Measurements from ENCODE around the gene AGRN. TPM values are rescaled to one million over a fixed set of nuclear protein-coding genes. Genes with fewer than 3 reads are reported as not detected.
"Not testable (repeated sequence)": the region's sequence is repeated elsewhere in the genome, so short reads cannot be mapped to it uniquely, and the experiment has no call there.

The AGRN gene
- total RNA-seq, 2 donors from 2014 or later, result 36.2 to 36.7 TPM

DNA sequence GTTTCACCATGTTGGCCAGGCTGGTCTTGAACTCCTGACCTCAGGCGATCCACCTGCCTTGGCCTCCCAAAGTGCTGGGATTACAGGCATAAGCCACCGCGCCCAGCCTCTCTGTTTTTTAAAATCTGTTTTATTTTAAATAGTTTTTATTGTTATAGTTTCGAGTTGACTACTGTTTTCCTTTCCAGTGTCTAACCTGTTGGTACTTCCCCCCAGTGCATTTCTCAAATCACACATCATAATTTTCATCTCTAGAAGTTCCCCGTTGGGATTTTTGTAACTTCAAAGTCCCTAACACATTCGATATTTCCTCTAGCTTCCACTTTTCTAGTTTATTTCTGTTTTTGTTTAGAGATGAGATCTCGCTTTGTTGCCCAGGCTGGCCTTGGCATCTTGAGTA lies 27.6 kb upstream of the AGRN start:
- H3K4me1 ChIP-seq (ENCODE audit: control insufficient read depth in 1 of 2, low read depth in 2 of 2), result peaks cover 0 to 5% of the 10 kb centered on the region in 2 donors
- TF ChIP-seq, protein P1, sequence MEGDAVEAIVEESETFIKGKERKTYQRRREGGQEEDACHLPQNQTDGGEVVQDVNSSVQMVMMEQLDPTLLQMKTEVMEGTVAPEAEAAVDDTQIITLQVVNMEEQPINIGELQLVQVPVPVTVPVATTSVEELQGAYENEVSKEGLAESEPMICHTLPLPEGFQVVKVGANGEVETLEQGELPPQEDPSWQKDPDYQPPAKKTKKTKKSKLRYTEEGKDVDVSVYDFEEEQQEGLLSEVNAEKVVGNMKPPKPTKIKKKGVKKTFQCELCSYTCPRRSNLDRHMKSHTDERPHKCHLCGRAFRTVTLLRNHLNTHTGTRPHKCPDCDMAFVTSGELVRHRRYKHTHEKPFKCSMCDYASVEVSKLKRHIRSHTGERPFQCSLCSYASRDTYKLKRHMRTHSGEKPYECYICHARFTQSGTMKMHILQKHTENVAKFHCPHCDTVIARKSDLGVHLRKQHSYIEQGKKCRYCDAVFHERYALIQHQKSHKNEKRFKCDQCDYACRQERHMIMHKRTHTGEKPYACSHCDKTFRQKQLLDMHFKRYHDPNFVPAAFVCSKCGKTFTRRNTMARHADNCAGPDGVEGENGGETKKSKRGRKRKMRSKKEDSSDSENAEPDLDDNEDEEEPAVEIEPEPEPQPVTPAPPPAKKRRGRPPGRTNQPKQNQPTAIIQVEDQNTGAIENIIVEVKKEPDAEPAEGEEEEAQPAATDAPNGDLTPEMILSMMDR (IDR thresholded peaks at IDR 0.05), result no peak
- ATAC-seq (ENCODE audit: insufficient number of reproducible peaks, low FRiP score, low read depth) (no peak), DNase-seq (ENCODE audit: low spot score) (no peak)
- no peaks in the 10 kb centered on the region for H3K36me3 ChIP-seq
- H3K27me3 ChIP-seq (replicated peaks; ENCODE audit: insufficient read depth), result no peaks in the 10 kb centered on the region
- no peak overlapping the region for H3K4me3 ChIP-seq
- peaks cover 5% of the 10 kb centered on the region for H3K9me3 ChIP-seq
- no peak overlapping the region for H3K27ac ChIP-seq

- Histone ChIP-seq H3K27me3 (replicated peaks; ENCODE audit: insufficient read depth) (no peaks in the 10 kb centered on the region), H3K27ac (no peak overlapping the region), H3K4me1 (ENCODE audit: control insufficient read depth in 1 of 2, low read depth in 2 of 2) (peaks cover 5 to 16% of the 10 kb centered on the region in 2 donors), H3K9me3 (peaks cover 5% of the 10 kb centered on the region), H3K4me3 (no peak overlapping the region), H3K36me3 (no peaks in the 10 kb centered on the region)
- ATAC-seq (ENCODE audit: insufficient number of reproducible peaks, low FRiP score, low read depth) (no peak), DNase-seq (ENCODE audit: low spot score) (no peak)
- TF ChIP-seq, protein P1 (IDR thresholded peaks at IDR 0.05), result no peak
Observed at GRCh38 chr1:993379-993995, 26.4 kb upstream of the AGRN start.

- not testable (repeated sequence) for H3K36me3 ChIP-seq; ATAC-seq (ENCODE audit: insufficient number of reproducible peaks, low FRiP score, low read depth); H3K4me3 ChIP-seq; H3K27ac ChIP-seq; DNase-seq (ENCODE audit: low spot score); H3K9me3 ChIP-seq; H3K27me3 ChIP-seq (replicated peaks; ENCODE audit: insufficient read depth)
- H3K4me1 ChIP-seq (ENCODE audit: control insufficient read depth in 1 of 2, low read depth in 2 of 2), result peaks cover 9 to 16% of the 10 kb centered on the region in 2 donors
Observed at GRCh38 chr1:994546-994945, 25.4 kb upstream of the AGRN start.

GRCh38 chr1:995665-996633 lies 24.0 kb upstream of the AGRN start:
- no peaks in the 10 kb centered on the region for H3K27me3 ChIP-seq (replicated peaks; ENCODE audit: insufficient read depth)
- peaks cover 9 to 21% of the 10 kb centered on the region in 2 donors for H3K4me1 ChIP-seq (ENCODE audit: control insufficient read depth in 1 of 2, low read depth in 2 of 2)
- ATAC-seq (ENCODE audit: insufficient number of reproducible peaks, low FRiP score, low read depth) (no peak), DNase-seq (ENCODE audit: low spot score) (no peak)
- no peaks in the 10 kb centered on the region for H3K36me3 ChIP-seq
- TF ChIP-seq, protein P1 (IDR thresholded peaks at IDR 0.05), result no peak
- H3K27ac ChIP-seq, result no peak overlapping the region
- peaks cover 5% of the 10 kb centered on the region for H3K9me3 ChIP-seq
- no peak overlapping the region for H3K4me3 ChIP-seq

GRCh38 chr1:996851-997712 lies 22.8 kb upstream of the AGRN start:
- DNase-seq (ENCODE audit: low spot score), result no peak
- H3K9me3 ChIP-seq, result peaks cover 2% of the 10 kb centered on the region
- ATAC-seq (ENCODE audit: insufficient number of reproducible peaks, low FRiP score, low read depth), result no peak
- TF ChIP-seq, protein P1 (IDR thresholded peaks at IDR 0.05), result no peak
- H3K4me3 ChIP-seq, result no peak overlapping the region
- peaks cover 9 to 29% of the 10 kb centered on the region in 2 donors for H3K4me1 ChIP-seq (ENCODE audit: control insufficient read depth in 1 of 2, low read depth in 2 of 2)
- no peaks in the 10 kb centered on the region for H3K27me3 ChIP-seq (replicated peaks; ENCODE audit: insufficient read depth)
- no peaks in the 10 kb centered on the region for H3K36me3 ChIP-seq
- no peak overlapping the region for H3K27ac ChIP-seq

Measured in thoracic aorta (tissue), 2 donors.